ENCODE measurements around the gene PAX2.

DNA sequence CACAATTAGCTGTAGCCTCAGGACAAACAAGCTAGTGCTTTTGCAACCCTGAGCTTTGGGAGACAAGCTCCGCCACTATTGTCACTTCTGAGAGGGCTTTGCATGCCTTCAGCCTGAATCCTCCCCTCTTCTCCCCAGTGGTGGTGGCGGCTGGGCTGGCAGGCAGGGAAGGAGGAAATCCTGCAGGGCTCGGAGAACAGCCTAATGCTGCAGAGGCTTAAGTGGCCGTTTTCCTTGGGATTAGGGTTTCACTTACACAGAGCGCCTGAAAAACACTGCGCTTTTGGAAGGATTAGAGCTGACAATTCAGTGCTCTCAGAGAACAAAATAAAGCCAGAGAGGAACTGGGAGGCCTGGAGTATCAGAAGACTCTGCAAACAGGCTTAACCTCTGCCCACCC lies 71.3 kb downstream of the PAX2 start:
- TF ChIP-seq, protein P1, sequence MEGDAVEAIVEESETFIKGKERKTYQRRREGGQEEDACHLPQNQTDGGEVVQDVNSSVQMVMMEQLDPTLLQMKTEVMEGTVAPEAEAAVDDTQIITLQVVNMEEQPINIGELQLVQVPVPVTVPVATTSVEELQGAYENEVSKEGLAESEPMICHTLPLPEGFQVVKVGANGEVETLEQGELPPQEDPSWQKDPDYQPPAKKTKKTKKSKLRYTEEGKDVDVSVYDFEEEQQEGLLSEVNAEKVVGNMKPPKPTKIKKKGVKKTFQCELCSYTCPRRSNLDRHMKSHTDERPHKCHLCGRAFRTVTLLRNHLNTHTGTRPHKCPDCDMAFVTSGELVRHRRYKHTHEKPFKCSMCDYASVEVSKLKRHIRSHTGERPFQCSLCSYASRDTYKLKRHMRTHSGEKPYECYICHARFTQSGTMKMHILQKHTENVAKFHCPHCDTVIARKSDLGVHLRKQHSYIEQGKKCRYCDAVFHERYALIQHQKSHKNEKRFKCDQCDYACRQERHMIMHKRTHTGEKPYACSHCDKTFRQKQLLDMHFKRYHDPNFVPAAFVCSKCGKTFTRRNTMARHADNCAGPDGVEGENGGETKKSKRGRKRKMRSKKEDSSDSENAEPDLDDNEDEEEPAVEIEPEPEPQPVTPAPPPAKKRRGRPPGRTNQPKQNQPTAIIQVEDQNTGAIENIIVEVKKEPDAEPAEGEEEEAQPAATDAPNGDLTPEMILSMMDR (IDR thresholded peaks at IDR 0.05): no peak
- TF ChIP-seq POLR2A (IDR thresholded peaks at IDR 0.05) (no peak), POLR2AphosphoS5 (IDR thresholded peaks at IDR 0.05) (no peak)
